GM12878 (cell line): ENCODE data around the gene LRRC57.

Experiments used
- BMI1 ChIP-seq: fragments of 450-650 bp; IDR thresholded peaks from 2 replicates; pipeline ENCODE4 v1.6.1; 2016; ENCODE audit warnings: mild to moderate bottlenecking, moderate library complexity, borderline replicate concordance
- CEBPZ ChIP-seq: fragments of 150-350 bp; IDR thresholded peaks from 2 replicates; pipeline ENCODE4 v1.6.1; 2016; ENCODE audit warnings: low read depth, low read length
- CTCF ChIP-seq, 3 experiments: IDR thresholded peaks in 2 of 3; conservative IDR thresholded peaks in 1 of 3; 2 replicates each; pipeline ENCODE4 v1.5.1; 2011; ENCODE audit warnings: low read depth in 3 of 3, low read length in 3 of 3, mild to moderate bottlenecking in 3 of 3, control low read depth in 2 of 3, moderate library complexity in 2 of 3, inconsistent platforms in 1 of 3, mixed read lengths in 1 of 3; ENCODE audit not compliant: control insufficient read depth in 2 of 3, insufficient read depth in 1 of 3; ENCODE audit errors: extremely low read depth in 1 of 3
- EP300 ChIP-seq, 2 experiments: fragments of 150-350 bp in 1 of 2; IDR thresholded peaks; 2 replicates each; pipeline ENCODE4 v1.6.1; 2011 to 2012; ENCODE audit warnings: low read depth in 2 of 2, low read length in 2 of 2, borderline replicate concordance in 1 of 2, improper control_type of control experiment in 1 of 2, inconsistent platforms in 1 of 2; ENCODE audit not compliant: control insufficient read depth in 1 of 2
- ESRRA ChIP-seq: IDR thresholded peaks from 2 replicates; pipeline ENCODE4 v1.6.1; 2012; ENCODE audit warnings: mild to moderate bottlenecking, low read length, improper control_type of control experiment
- POLR2A ChIP-seq: IDR thresholded peaks from 2 replicates; pipeline ENCODE4 v1.6.1; 2011; ENCODE audit warnings: low read depth, mild to moderate bottlenecking, low read length
- REST ChIP-seq: IDR thresholded peaks from 2 replicates; pipeline ENCODE4 v1.6.1; 2012; ENCODE audit warnings: mild to moderate bottlenecking, low read depth, low read length
- RFX5 ChIP-seq: IDR thresholded peaks from 2 replicates; pipeline ENCODE4 v1.6.1; 2011; ENCODE audit warnings: low read depth, low read length, improper control_type of control experiment
- SP1 ChIP-seq: IDR thresholded peaks from one replicate; pipeline ENCODE4 v1.6.1; 2011; ENCODE audit warnings: low read depth, low read length

GRCh38 chr15:42544853-42545629 is 3.6 kb downstream of the LRRC57 start:
- TF ChIP-seq REST = no peak
- no peak for TF ChIP-seq POLR2A
- TF ChIP-seq CTCF (IDR thresholded peaks at IDR 0.05 in 2 of 3, conservative IDR thresholded peaks at IDR 0.05 in 1 of 3; ENCODE audit: control insufficient read depth in 2 of 3, extremely low read depth in 1 of 3, insufficient read depth in 1 of 3, low read depth in 3 of 3, low read length in 3 of 3) = no peak
- no peak for TF ChIP-seq SP1
- no peak for TF ChIP-seq BMI1
- no peak for TF ChIP-seq ESRRA
- no peak for TF ChIP-seq CEBPZ
- no peak for TF ChIP-seq RFX5
- TF ChIP-seq EP300 (IDR thresholded peaks at IDR 0.05; ENCODE audit: borderline replicate concordance in 1 of 2, control insufficient read depth in 1 of 2, low read depth in 2 of 2, low read length in 2 of 2) = no peak
